AG20443 (cell line): ENCODE measurements around the gene IFNL1.
"Not testable (repeated sequence)": the region's sequence is repeated elsewhere in the genome, so short reads cannot be mapped to it uniquely, and the experiment has no call there.

Source experiments
- DNase-seq: peaks from one replicate; pipeline ENCODE4 v3.0.0; 2012; ENCODE audit warnings: low spot score, mixed read lengths

IFNL1 gene

DNA sequence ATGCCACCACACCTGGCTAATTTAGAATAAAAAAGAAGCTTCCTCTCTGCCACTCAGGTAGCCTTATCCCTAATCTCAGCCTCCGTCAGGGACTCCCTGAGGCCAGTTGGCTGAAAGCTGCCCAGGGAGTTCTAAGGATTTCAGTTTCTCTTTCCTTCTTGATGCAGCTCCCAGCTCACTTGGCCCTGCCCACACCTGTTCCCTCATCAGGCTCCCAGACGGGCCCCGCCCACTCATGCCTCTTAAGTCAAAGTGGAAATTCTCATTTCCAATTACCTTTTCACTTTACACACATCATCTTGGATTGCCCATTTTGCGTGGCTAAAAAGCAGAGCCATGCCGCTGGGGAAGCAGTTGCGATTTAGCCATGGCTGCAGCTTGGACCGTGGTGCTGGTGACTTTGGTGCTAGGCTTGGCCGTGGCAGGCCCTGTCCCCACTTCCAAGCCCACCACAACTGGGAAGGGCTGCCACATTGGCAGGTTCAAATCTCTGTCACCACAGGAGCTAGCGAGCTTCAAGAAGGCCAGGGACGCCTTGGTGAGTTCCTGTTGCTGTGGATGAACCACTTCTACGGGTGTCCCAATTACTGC lies at the start of gene IFNL1:
Gene IFNL1, plus strand, starts transcription at position 353 of the 591 bp plus-strand sequence. Its CDS starts 15 bp downstream, at position 368.
- no peak for DNase-seq

DNA sequence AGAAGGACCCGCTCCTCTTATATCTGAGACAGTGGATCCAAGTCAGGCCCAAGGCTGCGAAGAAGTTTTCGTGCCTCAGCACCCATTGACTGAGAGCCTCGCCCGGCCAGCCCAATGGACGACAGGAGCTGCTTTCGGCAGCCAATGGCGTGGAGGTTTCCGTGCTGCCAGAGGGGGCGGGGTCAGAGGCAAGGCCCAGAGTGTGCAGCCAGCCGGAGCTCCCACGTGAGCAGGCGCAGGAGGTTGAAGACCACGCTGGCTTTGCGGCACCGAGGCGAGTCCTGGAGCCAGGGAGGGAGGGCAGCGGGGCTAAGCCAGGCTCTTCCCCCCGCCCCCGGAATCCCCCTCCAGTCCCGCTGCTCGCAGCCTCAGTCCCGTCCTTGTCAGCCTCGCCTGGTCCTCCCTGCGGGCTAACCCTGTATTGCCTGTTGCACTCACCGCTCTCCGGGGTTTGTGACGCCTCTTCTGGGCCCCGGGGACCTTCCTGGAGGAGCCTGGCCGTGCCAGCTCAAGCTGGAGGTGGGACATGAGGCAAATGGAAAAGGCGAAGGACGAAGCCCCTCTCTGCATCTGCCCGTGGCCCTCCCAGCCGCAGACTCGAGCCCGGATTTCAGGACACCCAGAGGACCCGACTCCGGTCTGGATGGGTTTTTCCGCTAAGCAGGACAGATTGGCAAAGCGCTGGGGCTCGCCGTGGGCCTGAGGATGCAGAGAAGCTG lies 49.1 kb upstream of the IFNL1 start:
- peak; percentile 39 for DNase-seq

GRCh38 chr19:39247701-39248664 lies 48.2 kb upstream of the IFNL1 start:
- peak; percentile 56 for DNase-seq

GRCh38 chr19:39248806-39249205 lies 47.4 kb upstream of the IFNL1 start, which contains the start of gene IFNL4:
TSS of gene IFNL4 (minus strand) at chr19:39248856.
- no peak for DNase-seq

DNA sequence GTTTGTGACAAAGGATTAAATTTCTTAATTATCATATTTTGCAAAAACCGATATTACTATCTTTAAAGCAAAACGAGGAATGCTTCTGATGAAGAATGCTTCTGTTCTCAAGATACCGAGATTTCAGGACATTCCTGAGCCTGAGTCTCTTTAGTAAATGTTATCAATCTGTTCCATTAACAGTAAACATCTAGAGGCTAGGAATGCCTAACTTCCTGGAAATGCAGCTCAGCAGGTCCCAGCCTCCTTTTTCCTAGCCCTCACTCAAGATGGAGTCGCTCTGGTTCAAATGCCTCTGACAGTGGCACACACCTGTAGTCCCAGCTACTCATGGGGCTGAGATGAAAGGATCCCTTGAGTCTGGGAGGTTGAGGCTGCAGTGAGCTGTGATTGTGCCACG lies 45.1 kb upstream of the IFNL1 start:
- DNase-seq = no peak

- DNase-seq = no peak
Measured at GRCh38 chr19:39251846-39252245, 44.4 kb upstream of the IFNL1 start.

DNA sequence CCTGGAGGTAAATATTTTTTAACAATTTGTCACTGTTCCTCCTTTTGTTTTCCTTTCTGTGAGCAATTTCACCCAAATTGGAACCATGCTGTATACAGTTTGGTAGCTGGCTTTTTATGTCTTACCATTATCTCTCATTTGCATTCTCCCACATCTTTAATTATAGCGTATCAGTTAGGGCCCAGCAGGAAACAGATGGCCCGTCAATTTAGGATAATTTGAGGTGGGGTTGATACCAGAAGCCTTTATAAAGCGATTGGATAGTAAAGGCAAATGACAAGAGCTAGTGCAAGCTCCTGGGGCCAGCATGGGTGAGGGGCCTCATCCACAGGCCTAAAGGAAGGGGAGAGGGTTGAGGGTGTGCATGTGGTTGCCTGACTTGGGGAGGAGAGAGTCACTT lies 43.7 kb upstream of the IFNL1 start:
- no peak for DNase-seq

DNA sequence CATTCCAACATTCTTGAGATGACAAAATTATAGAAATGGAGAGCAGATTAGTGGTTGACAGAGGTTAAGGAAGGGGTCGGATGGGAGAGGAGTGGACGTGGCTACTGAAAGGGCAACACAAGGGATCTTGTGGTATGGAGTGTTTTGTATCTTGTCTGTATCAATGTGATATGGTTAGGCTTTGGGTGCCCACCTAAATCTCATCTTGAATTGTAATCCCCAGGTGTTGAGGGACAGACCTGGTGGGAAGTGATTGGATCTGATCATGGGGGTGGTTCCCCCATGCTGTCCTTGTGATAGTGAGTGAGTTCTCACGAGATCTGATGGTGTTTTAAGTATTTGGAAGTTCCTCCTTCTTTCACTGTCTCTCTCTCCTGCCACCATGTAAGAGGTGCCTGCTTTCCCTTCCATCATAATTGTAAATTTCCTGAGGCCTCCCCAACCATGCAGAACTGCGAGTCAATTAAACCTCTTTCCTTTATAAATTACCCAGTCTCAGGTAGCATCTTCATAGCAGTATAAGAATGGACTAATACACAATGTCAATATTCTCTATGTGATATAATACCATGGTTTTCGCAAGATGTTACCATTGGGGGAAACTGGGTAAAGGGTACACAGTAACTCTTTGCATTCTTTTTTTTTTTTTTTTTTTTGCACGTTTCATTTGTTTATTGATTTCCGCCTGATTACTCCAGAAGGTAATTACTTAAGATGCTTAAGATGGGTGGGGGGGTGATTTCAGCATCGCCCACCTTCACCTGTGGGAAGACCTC lies 42.6 kb upstream of the IFNL1 start:
- no peak for DNase-seq

DNA sequence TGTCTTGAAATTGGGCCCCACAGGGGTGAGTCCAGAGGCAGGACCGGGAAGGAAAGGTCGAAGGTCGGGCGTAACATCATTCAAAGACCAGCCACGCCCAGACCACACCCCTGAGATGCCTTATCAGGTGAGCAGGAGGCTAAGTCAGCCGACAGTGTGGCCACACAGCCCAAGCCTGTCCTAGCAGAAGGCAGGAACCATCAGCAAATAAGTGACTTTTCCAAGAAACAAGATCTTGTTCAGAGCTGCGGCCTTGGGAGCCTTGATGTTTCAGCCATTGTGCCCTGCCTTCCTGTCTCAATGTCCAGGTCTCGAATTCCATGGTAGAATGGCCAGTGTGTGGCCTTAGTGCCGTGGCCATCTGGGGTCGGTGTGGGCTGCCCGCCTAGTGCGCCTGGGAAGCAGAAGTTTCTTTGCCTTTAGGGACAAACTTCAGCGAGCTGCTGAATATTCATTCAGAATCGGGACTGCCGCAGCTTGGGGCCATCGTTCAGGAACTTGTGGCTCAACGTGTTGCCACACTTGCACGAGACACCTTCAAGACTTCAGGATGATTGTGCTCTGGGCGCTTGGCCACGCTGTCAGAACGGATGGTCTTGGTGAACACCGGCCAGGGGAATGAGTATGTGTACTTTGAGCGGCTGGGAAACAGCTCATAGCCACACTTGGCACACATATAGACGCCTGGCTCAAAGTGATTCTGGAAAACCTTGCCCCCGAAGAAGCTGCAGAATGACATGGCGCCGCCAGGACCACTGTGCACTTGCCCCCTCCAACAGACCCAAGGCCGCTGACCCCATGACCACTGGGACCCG lies 41.5 kb upstream of the IFNL1 start:
- DNase-seq = no peak

GRCh38 chr19:39257227-39257626 lies 39.0 kb upstream of the IFNL1 start:
- no peak for DNase-seq

DNA sequence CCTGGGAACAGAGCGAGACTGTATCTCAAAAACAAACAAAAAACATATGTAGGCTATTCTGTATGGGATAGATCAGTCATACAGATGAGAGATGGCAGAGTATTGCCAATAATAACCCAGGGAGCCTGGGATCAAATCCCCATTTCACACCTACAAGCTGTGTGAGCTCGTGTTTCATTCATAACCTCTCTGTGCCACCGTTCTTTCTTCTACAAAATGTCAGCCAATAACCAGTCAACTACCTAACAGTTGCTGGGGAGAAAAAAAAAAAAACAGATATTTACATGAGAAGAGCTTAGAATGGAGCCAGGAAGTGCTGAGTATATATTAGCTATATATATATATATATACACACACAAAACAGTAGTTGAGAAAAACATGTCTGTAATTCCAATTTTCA lies 34.5 kb upstream of the IFNL1 start:
- DNase-seq = no peak

DNA sequence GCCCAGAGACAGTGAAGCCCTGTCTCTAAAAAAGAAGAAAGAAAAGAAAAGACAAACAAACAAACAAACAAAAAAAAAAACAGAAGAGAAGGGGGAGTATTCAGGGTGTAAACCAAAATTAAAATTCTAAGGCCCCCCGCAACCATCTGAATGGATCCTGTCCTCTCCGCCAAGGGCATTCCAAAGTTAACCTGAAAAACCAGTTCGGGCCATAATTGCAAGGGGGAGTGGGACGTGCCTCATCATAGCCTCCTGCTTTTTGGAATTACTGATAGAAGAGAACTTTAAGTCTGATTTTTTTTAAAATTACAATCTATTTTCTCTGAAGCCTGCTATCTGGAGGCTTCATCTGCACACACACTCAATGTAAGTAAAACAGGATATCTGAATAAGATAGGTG lies 33.7 kb upstream of the IFNL1 start:
- DNase-seq = no peak

- no peak for DNase-seq
Measured at GRCh38 chr19:39263912-39264305, 32.3 kb upstream of the IFNL1 start.

DNA sequence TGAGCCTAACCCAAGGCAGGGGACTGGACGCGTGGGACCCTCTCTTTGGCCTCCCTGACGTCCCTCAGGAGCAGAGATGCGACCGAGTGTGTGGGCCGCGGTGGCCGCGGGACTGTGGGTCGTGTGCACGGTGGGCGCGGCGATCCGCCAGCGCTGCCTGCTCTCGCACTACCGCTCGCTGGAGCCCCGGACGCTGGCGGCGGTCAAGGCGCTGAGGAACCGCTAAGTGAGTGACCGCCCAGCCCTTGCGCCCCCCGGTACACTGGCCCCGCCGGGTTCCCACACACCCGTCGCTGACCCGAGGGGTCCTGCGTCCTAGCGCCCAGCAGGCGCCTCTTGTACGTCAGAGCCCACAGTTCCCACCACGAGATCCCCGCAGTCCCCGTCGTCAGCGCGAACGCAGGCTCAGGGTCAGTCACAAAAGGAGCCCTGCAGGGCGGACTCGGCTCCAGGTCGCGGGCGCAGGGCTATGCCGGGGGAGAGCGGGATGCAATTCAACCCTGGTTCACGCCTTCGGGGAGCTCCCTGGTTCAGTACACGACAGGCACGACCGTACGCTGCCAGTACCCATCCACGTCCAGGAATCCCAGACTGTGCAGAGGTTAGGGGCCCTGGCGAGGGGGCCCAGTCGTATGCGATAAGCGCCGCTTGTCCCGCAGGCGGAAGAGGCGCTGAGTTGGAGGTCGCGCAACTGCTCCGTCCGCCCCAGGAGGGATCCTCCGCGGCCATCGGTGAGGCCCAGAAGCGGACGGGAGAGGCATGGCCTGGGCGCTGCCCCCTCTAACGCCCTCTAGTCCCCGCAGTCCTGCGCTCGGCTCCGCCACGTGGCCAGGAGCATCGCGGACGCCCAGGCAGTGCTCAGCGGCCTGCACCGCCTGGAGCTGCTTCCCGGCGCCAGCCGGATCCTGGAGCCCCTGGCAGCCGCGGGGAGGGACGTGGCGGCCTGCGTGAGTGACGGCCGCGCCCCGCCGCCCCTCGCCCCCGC lies 31.6 kb upstream of the IFNL1 start:
- peak; percentile 47 for DNase-seq

DNA sequence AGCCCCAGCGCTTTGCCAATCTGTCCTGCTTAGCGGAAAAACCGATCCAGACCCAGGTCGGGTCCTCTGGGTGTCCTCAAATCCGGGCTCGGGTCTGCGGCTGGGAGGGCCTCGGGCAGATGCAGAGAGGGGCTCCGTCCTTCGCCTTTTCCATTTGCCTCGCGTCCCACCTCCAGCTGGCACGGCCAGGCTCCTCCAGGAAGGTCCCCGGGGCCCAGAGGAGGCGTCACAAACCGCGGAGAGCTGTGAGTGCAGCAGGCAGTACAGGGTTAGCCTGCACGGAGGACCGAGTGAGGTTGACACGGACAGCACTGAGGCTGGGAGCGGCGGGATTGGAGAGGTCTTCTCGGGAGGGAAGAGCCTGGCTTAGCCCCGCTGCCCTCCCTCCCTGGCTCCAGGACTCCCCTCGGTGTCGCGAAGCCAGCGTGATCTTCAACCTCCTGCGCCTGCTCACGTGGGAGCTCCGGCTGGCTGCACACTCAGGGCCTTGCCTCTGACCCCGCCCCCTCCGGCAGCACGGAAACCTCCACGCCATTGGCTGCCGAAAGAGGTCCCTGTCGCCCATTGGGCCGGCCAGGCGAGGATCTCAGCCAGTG lies 30.8 kb upstream of the IFNL1 start:
- no peak for DNase-seq

GRCh38 chr19:39268085-39268484 lies 28.1 kb upstream of the IFNL1 start, which contains the start of gene IFNL2:
TSS of gene IFNL2 (plus strand) at chr19:39268396. CDS start at chr19:39268569, 173 bp downstream.
- not testable (repeated sequence) for DNase-seq

GRCh38 chr19:39268531-39269223 lies 27.5 kb upstream of the IFNL1 start:
- not testable (repeated sequence) for DNase-seq

GRCh38 chr19:39269369-39269768 lies 26.8 kb upstream of the IFNL1 start:
- DNase-seq = not testable (repeated sequence)
